GM23338 (cell line): ENCODE results near the gene FMN1. TPM values are rescaled to one million over a fixed set of nuclear protein-coding genes. Genes with fewer than 3 reads are reported as not detected.
A peak's percentile ranks its signal among the peaks of the same experiment; 100 is the strongest.

ENCODE experiments used
- ATAC-seq: fragments of 200-7000 bp; cut with Tn5 transposase; 3 replicates; pipeline ENCODE4 v1.9.1; 2020
- DNase-seq: peaks from one replicate; pipeline ENCODE4 v3.0.0-alpha.2; 2015; ENCODE audit warnings: low spot score
- H2AFZ ChIP-seq: fragments of 200-600 bp; sonication (generic); 2 replicates; pipeline ENCODE4 v1.8.0; 2016; ENCODE audit warnings: antibody characterized with exemption, mild to moderate bottlenecking, moderate library complexity
- H3F3A ChIP-seq: fragments of 200-600 bp; sonication (generic); replicated peaks from 2 replicates; pipeline ENCODE4 v1.8.0; 2017; ENCODE audit warnings: antibody characterized with exemption, mixed run types, low read depth
- H3K27ac ChIP-seq: fragments of 200-600 bp; sonication (generic); 2 replicates; pipeline ENCODE4 v1.6.1; 2016; ENCODE audit warnings: low read depth
- H3K27me3 ChIP-seq: fragments of 200-600 bp; sonication (generic); 2 replicates; pipeline ENCODE4 v1.8.0; 2016; ENCODE audit warnings: mild to moderate bottlenecking, mixed run types, moderate library complexity; ENCODE audit not compliant: insufficient read depth
- H3K36me3 ChIP-seq: fragments of 200-600 bp; sonication (generic); 2 replicates; pipeline ENCODE4 v1.8.0; 2016; ENCODE audit warnings: mild to moderate bottlenecking; ENCODE audit not compliant: insufficient read depth
- H3K4me1 ChIP-seq: fragments of 200-600 bp; sonication (generic); 2 replicates; pipeline ENCODE4 v1.8.0; 2016; ENCODE audit warnings: mild to moderate bottlenecking, moderate library complexity; ENCODE audit not compliant: insufficient read depth
- H3K4me2 ChIP-seq: fragments of 200-600 bp; sonication (generic); 2 replicates; pipeline ENCODE4 v1.7.1; 2017; ENCODE audit warnings: mixed run types
- H3K4me3 ChIP-seq: fragments of 200-600 bp; sonication (generic); 2 replicates; pipeline ENCODE4 v1.6.1; 2016; ENCODE audit warnings: mixed run types
- H3K79me2 ChIP-seq: fragments of 200-600 bp; sonication (generic); replicated peaks from 2 replicates; pipeline ENCODE4 v1.8.0; 2017; ENCODE audit warnings: mild to moderate bottlenecking; ENCODE audit not compliant: insufficient read depth
- H3K9me2 ChIP-seq: fragments of 200-600 bp; sonication (generic); 2 replicates; pipeline ENCODE4 v1.8.0; 2017; ENCODE audit not compliant: insufficient read depth
- H4K20me1 ChIP-seq: fragments of 200-600 bp; sonication (generic); replicated peaks from 2 replicates; pipeline ENCODE4 v1.8.0; 2017; ENCODE audit warnings: mild to moderate bottlenecking; ENCODE audit not compliant: insufficient read depth
- H3K27ac Mint-ChIP-seq: 2 replicates; pipeline ENCODE4 v1.8.0; 2020; ENCODE audit warnings: inconsistent platforms, mild to moderate bottlenecking, moderate library complexity, mixed read lengths
- H3K27me3 Mint-ChIP-seq: 3 replicates; pipeline ENCODE4 v1.8.0; 2022; ENCODE audit warnings: low read depth, mild to moderate bottlenecking, moderate library complexity, mixed read lengths, inconsistent platforms; ENCODE audit not compliant: insufficient read depth, poor library complexity
- H3K36me3 Mint-ChIP-seq: 3 replicates; pipeline ENCODE4 v1.8.0; 2021; ENCODE audit warnings: low read depth, mild to moderate bottlenecking, inconsistent platforms, moderate library complexity, mixed read lengths
- H3K4me1 Mint-ChIP-seq: 3 replicates; pipeline ENCODE4 v1.8.0; 2020; ENCODE audit warnings: mild to moderate bottlenecking, inconsistent platforms, mixed read lengths
- H3K4me3 Mint-ChIP-seq: 3 replicates; pipeline ENCODE4 v1.8.0; 2021; ENCODE audit warnings: moderate library complexity, mild to moderate bottlenecking, inconsistent platforms, mixed read lengths
- H3K9me3 Mint-ChIP-seq: 3 replicates; pipeline ENCODE4 v1.8.0; 2020; ENCODE audit warnings: moderate library complexity, mild to moderate bottlenecking, inconsistent platforms, mixed read lengths
- CREB1 ChIP-seq: fragments of 250-450 bp; sonication (Bioruptor Pico); IDR thresholded peaks from 2 replicates; pipeline ENCODE4 v1.5.0; 2020; ENCODE audit warnings: low read depth, mild to moderate bottlenecking, moderate library complexity
- CTCF ChIP-seq, 2 experiments: fragments of 200-600 bp in 1 of 2; sonication (generic) in 1 of 2; conservative IDR thresholded peaks; 2 replicates each; pipeline versions ENCODE4 v1.5.1 to v1.6.1; 2016 to 2017; ENCODE audit warnings: antibody characterized with exemption in 2 of 2, low read depth in 2 of 2, mild to moderate bottlenecking in 2 of 2, moderate library complexity in 1 of 2
- ETS1 ChIP-seq: IDR thresholded peaks from 2 replicates; pipeline ENCODE4 v1.6.1; 2016; ENCODE audit warnings: antibody characterized with exemption
- EZH2phosphoT487 ChIP-seq: fragments of 200-600 bp; sonication (generic); IDR thresholded peaks from one replicate; pipeline ENCODE4 v1.8.1; 2018; ENCODE audit warnings: antibody characterized with exemption; ENCODE audit not compliant: unreplicated experiment
- POLR2AphosphoS5 ChIP-seq: IDR thresholded peaks from 2 replicates; pipeline ENCODE4 v1.6.1; 2016; ENCODE audit warnings: antibody characterized with exemption, low read depth
- ZNF114 ChIP-seq: fragments of 250-450 bp; sonication (Bioruptor Pico); IDR thresholded peaks from 2 replicates; pipeline ENCODE4 v1.5.0; 2020; ENCODE audit warnings: mild to moderate bottlenecking, moderate library complexity
- ZNF331 ChIP-seq: fragments of 250-450 bp; sonication (Bioruptor Pico); IDR thresholded peaks from 2 replicates; pipeline ENCODE4 v1.5.0; 2020; ENCODE audit warnings: low read depth, mild to moderate bottlenecking, moderate library complexity
- ZNF462 ChIP-seq: fragments of 250-450 bp; sonication (Bioruptor Pico); IDR thresholded peaks from 2 replicates; pipeline ENCODE4 v1.5.0; 2020; ENCODE audit warnings: mild to moderate bottlenecking, moderate library complexity
- polyA plus RNA-seq: library from polyadenylated mRNA; unstranded; fragments of >200 nt; fragmentation: Nextera tagmentation; extraction: Ambion mirVana; gene quantifications from 2 replicates; pipeline ENCODE4 v1.2.1, GENCODE V29; 2016
- total RNA-seq: library from RNA; depleted of rRNA; stranded (reverse); fragments of >200 nt; shearing (Covaris generic); gene quantifications from 2 replicates; pipeline ENCODE4 v1.2.3, GENCODE V29; 2014

Gene FMN1
- total and polyA plus RNA-seq, 2 experiments from 2014 or later, result 1.2 to 1.6 TPM

- no peak for TF ChIP-seq ZNF462 (CRISPR knock-in tag)
- no peak for TF ChIP-seq ZNF114 (CRISPR knock-in tag)
- no peak for TF ChIP-seq ZNF331
- TF ChIP-seq ETS1, result no peak
- no peak for TF ChIP-seq CREB1 (CRISPR knock-in tag)
- TF ChIP-seq CTCF (conservative IDR thresholded peaks at IDR 0.05; ENCODE audit: low read depth in 2 of 2), result no peak
These were observed 11.9 kb upstream of the FMN1 start (continued) for GRCh38 chr15:33206366-33206765.

GRCh38 chr15:33204926-33205325, 10.4 kb upstream of the FMN1 start:
- Mint-ChIP-seq H3K36me3 (no peaks in the 10 kb centered on the region), H3K4me1 (peaks cover 27% of the 10 kb centered on the region), H3K4me3 (no peak overlapping the region), H3K27me3 (peaks cover 6% of the 10 kb centered on the region), H3K9me3 (no peaks in the 10 kb centered on the region), H3K27ac (no peak overlapping the region)
- Histone ChIP-seq H3K9me2 (no peaks in the 10 kb centered on the region), H3K4me2 (no peak overlapping the region), H3K79me2 (no peaks in the 10 kb centered on the region), H3K27me3 (no peaks in the 10 kb centered on the region), H3K27ac (no peak overlapping the region), H3F3A (no peaks in the 10 kb centered on the region), H2AFZ (0 out of 2 replicates have a peak overlapping the region, but pooled peaks have one; percentile 47), H4K20me1 (no peaks in the 10 kb centered on the region), H3K36me3 (no peaks in the 10 kb centered on the region), H3K4me1 (peaks cover 14% of the 10 kb centered on the region; the same call in 1 of the 2 replicates), H3K4me3 (no peak overlapping the region)
- no peak for DNase-seq
- ATAC-seq, result no peak
- TF ChIP-seq POLR2AphosphoS5 (no peak), EZH2phosphoT487 (no peak)
